HG02870 (cell line): ENCODE data around the gene FSTL3.
"Not testable (repeated sequence)": the region's sequence is repeated elsewhere in the genome, so short reads cannot be mapped to it uniquely, and the experiment has no call there.

Source experiments
- ATAC-seq: cut with Tn5 transposase; IDR thresholded peaks from one replicate; pipeline ENCODE4 v1.9.1; 2021; ENCODE audit warnings: mild to moderate bottlenecking, moderate library complexity; ENCODE audit not compliant: unreplicated experiment

The FSTL3 gene

DNA sequence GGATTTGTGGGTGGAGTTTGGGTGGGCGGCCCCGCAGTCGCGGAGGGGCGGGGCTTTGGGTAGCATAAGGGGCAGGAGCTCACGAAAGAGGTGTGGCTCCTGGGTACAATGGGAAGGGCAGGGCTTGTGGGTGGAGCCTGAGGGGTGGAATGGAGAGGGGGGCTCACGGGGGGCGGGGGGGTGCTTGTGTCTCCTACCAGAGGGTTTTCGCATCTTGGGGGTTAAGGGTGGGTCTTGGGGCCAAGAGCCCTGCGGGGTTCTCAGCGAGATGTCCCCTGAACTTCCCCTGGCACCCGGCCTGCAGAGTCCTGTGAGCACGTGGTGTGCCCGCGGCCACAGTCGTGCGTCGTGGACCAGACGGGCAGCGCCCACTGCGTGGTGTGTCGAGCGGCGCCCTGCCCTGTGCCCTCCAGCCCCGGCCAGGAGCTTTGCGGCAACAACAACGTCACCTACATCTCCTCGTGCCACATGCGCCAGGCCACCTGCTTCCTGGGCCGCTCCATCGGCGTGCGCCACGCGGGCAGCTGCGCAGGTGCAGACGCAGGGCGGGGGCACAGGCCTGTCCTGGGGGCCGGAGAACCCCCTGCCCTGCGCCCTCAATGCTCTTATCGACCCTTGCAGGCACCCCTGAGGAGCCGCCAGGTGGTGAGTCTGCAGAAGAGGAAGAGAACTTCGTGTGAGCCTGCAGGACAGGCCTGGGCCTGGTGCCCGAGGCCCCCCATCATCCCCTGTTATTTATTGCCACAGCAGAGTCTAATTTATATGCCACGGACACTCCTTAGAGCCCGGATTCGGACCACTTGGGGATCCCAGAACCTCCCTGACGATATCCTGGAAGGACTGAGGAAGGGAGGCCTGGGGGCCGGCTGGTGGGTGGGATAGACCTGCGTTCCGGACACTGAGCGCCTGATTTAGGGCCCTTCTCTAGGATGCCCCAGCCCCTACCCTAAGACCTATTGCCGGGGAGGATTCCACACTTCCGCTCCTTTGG lies 5.1 kb downstream of the FSTL3 start:
- ATAC-seq, result no peak

GRCh38 chr19:682678-683320 lies 6.6 kb downstream of the FSTL3 start:
- ATAC-seq, result no peak

- ATAC-seq, result no peak
Measured at GRCh38 chr19:685454-685931, 9.3 kb downstream of the FSTL3 start.

- no peak for ATAC-seq
Measured at GRCh38 chr19:686589-687297, 10.6 kb downstream of the FSTL3 start.

GRCh38 chr19:687569-688166 lies 11.5 kb downstream of the FSTL3 start:
- no peak for ATAC-seq

DNA sequence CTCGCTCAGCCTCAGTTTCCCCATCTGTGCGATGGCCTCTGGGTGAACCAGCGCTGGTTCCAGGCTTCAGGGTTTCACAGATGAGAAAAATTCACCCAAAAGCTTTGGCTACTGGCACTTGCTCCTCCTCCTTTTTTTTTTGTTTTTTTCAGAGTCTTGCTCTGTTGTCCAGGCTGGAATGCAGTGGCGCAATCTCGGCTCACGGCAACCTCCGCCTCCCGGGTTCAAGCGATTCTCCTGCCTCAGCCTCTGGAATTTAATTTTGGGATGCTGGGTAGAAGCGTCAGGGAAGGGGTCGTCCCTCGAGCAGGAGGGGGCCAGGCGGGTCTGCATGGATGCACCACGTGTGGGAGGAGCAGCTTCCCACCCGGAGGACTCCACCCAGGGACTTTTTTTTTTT lies 12.0 kb downstream of the FSTL3 start:
- no peak for ATAC-seq

GRCh38 chr19:688992-689391 lies 12.8 kb downstream of the FSTL3 start:
- no peak for ATAC-seq

GRCh38 chr19:690203-690602 lies 14.0 kb downstream of the FSTL3 start:
- no peak for ATAC-seq

DNA sequence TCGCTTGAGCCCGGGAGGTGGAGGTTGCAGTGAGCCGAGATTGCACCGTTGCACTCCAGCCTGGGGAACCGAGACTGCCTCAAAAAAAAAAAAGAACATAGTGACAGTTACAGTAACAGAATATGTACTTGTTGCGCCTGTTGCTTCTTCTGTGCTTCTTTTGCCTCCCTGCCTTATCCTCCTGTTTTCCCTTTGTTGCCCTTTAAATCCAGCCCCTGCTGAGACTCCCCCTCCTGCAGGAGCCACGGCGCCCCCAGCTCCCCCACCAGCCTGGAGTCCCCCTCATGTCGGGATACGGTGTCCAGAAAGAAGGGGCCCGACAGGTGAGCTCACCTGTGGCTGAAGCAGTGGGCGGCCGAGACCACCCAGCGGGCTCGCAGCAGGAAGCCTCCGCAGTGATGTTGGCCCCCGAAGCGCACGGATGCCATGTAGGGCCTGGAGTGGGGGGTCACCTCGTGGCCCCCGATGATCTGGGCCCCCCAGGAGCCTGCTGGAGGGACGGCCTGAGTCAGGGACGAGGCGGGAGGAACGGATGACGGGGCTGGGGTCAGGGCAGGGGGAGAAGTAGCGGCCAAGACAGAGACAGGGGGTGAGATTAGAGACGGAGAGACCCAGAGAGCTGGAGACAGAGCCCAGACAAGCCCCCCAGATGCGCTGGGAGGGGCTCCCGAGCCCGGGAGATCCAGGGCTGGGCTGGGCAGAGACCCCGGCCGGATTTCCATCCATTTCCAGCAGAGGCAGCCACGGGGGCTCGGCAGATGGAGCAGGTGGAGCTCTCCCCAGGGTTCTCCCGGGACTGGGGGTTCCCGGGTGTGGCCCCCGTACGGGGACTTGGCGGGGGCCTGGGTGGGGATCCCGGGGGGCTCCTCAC lies 18.5 kb downstream of the FSTL3 start:
- no peak for ATAC-seq

GRCh38 chr19:695352-695949 lies 19.3 kb downstream of the FSTL3 start, which contains the start of gene PRSS57:
Gene PRSS57, minus strand, starts transcription at chr19:695452. Its CDS starts 22 bp downstream, at chr19:695430.
- ATAC-seq, result no peak

DNA sequence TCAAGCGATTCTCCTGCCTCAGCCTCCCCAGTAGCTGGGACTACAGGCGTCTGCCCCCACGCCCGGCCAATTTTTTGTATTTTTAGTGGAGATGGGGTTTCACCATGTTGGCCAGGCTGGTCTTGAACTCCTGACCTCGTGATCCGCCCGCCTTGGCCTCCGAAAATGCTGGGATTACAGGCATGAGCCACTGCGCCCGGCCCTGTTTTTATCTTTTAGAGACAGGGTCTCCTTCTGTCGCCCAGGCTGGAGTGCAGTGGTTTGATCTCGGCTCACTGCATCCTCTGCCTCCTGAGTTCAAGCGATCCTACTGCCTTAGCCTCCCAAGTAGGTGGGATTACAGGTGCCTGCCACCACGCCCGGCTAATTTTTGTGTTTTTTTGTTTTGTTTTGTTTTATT lies 22.3 kb downstream of the FSTL3 start:
- ATAC-seq, result not testable (repeated sequence)

DNA sequence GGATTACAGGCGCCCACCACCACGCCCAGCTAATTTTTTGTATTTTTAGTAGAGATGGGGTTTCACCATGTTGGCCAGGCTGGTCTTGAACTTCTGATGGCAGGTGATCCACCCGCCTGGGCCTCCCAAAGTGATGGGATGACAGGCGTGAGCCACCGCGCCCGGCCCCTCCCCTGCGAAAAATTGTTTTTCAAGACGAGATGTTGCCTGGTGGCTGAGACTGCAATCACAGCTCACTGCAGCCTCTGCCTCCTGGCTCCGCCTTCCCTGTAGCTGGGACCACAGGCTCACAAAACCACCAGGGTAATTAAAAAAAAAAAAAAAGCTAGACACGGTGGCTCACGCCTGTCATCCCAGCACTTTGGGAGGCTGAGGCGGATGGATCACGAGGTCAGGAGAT lies 23.7 kb downstream of the FSTL3 start:
- not testable (repeated sequence) for ATAC-seq

DNA sequence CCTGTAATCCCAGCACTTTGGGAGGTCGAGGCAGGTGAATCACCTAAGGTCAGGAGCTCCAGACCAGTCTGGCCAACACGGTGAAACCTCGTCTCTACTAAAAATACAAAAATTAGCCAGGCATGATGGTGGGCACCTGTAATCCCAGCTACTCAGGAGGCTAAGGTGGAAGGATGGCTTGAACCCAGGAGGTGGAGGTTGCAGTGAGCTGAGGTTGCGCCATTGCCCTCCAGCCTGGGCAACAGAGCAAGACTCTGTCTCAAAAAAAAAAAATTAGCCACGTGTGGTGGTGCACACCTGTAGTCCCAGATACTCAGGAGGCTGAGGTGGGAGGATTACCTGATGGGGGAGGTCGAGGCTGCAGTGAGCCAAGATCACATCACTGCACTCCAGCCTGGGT lies 26.7 kb downstream of the FSTL3 start:
- not testable (repeated sequence) for ATAC-seq

DNA sequence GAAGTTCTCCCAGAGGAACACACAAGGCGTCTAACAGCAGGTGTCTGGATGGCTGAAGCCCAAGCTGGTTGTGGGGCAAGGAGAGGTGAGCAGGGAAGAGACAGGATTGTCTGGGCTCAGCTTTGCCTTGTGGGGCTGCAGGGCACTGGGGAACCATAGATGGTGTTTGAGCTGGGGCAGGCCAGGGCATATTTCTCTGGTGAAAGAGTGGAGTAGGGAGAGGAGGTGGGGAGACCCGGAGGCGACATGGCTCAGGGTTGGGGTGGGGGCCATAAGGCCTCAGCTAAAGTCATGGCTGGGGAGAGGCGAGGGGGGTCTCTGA lies 27.1 kb downstream of the FSTL3 start:
- no peak for ATAC-seq

DNA sequence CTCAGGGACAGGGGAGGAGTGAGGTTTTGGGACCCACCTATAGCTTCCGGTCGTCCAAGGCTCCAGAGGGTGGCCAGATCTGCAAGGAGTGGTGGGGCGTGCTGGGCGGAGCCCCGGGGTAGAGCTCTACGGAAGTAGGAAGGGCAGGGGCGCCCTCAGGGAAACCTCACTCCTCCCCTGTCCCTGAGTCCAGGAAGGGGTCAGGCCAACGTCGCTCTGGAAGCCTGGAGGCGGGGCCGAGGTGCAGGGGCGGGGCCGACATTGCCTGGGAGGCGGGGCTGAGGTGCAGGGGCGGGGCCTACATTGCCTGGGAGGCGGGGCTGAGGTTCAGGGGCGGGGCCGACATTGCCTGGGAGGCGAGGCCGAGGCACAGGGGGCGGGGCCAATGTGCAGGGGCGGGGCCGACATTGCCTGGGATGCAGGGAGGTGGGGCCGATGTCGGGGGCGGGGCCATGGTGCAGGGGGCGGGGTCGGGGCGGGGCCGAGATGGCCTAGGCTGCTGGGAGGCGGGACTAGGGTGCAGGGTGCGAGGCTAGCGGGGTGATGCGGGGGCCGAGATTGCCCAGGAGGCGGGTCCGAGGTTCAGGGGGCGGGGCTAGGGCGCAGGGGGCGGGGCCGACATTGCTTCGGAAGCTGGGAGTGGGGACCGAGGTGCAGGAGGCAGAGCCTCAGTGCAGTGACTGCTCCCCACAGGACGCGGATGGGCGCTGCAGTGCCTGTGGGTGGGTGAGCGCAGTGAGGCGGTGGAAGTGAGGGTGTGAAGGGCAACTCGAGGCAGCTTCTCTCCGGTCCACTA lies 27.7 kb downstream of the FSTL3 start:
- ATAC-seq, result no peak

DNA sequence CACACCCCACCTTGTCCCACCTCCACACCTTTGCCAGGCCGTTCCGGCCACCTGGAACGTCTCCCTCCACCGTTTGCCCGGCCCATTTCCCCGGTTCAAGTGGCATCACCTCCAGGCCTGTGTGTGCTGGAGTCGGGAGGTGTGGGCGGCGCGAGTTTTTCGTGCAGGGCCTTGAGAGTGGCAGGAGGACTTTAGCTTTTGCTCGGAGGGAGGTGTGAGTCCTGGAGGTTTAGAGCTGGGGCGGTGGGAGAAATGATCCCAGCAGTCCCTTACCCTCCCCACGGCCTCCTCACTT lies 28.2 kb downstream of the FSTL3 start:
- ATAC-seq, result no peak

DNA sequence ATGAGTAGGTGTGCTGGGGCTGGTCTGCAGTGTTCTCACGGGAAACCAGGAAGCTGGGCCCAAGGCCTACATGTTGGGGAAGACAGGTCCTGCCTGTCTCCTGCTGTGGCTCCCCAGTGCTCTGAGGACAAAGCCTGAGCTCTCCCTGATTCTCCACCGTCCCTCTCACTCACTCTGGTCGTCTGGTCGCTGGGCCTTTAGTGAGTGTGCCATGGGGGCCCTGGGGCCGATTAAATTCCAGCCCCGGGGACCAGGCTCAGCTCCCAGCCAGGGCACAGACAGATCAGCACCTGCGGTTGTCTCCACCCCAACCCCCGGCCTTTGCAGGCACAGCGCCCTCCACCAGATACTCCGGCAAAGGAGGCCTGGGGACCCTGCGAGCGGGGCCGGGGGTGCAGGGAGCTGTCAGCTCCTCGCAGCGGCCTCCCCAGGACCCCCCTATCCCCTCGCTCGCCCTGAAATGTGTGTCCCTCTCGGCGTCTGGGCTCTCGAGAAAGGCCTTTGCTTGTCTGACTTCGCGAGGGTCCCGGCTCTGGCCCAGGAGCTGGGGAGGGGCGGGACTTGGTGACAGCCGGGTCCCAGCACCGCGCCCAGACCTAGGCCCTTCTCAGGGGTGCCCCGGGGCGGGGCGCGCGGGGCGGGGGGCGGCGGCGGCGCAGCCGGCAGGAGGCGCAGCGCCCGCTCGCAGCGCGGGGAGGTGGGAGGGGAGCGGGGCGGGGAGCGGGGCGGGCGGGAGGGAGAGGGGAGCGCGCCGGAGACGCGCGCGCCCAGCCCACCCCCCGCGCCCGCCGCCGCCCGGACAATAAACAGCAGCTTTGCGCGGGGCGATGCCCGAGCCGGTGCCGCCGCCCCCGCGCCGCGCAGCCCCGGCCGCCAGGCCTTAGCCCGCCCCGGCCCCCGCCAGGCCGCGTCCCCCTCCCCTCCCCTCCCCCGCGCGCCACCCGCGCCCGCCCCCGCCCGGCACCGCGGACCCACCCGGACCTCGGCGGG lies 32.3 kb downstream of the FSTL3 start, which contains the start of gene PALM:
Gene PALM (plus strand): TSS at position 782 of the 990 bp plus-strand sequence. CDS start 212 bp downstream, outside the sequence.
- no peak for ATAC-seq
